ENCODE results near the gene CGB8. TPM values are rescaled to one million over a fixed set of nuclear protein-coding genes. Genes with fewer than 3 reads are reported as not detected.

Gene CGB8
- total RNA-seq, 1 experiment from 2014 or later: not detected

GRCh38 chr19:49069026-49069425 lies 20.1 kb upstream of the CGB8 start:
- DNase-seq (ENCODE audit: low spot score): no peak
- POLR2A ChIA-PET (ENCODE audit: low non-redundant PET): no interaction called here
- Histone ChIP-seq H3K9me3 (ENCODE audit: low read depth, low read length, poor library complexity, severe bottlenecking) (no peaks in the 10 kb centered on the region), H3K4me1 (ENCODE audit: insufficient read depth, low read length, poor library complexity, severe bottlenecking) (peaks cover 14% of the 10 kb centered on the region), H3K36me3 (ENCODE audit: insufficient read depth, low read length, poor library complexity, severe bottlenecking) (no peaks in the 10 kb centered on the region), H3K27ac (ENCODE audit: low read depth, low read length, poor library complexity, severe bottlenecking) (no peak overlapping the region), H3K27me3 (replicated peaks; ENCODE audit: insufficient read depth, low read depth, low read length, poor library complexity) (peaks cover 24% of the 10 kb centered on the region), H3K4me3 (ENCODE audit: low read depth, low read length, poor library complexity, severe bottlenecking) (no peak overlapping the region)
- BruUV-seq (replicated peaks): no TSS peak
- intact Hi-C loops (cut with micrococcal nuclease; ENCODE audit: unreplicated experiment): no loop called here
- TF ChIP-seq, protein P1, sequence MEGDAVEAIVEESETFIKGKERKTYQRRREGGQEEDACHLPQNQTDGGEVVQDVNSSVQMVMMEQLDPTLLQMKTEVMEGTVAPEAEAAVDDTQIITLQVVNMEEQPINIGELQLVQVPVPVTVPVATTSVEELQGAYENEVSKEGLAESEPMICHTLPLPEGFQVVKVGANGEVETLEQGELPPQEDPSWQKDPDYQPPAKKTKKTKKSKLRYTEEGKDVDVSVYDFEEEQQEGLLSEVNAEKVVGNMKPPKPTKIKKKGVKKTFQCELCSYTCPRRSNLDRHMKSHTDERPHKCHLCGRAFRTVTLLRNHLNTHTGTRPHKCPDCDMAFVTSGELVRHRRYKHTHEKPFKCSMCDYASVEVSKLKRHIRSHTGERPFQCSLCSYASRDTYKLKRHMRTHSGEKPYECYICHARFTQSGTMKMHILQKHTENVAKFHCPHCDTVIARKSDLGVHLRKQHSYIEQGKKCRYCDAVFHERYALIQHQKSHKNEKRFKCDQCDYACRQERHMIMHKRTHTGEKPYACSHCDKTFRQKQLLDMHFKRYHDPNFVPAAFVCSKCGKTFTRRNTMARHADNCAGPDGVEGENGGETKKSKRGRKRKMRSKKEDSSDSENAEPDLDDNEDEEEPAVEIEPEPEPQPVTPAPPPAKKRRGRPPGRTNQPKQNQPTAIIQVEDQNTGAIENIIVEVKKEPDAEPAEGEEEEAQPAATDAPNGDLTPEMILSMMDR (conservative IDR thresholded peaks at IDR 0.05; ENCODE audit: low read depth, low read length): no peak
- TF ChIP-seq EZH2 (IDR thresholded peaks at IDR 0.05; ENCODE audit: borderline replicate concordance, low read depth, low read length, poor library complexity, severe bottlenecking): no peak
- CTCF ChIA-PET: interaction anchor here (0.5 to 1.0 kb wide), 2 partner anchors 70 to 1084 kb away, joined by 4 to 5 read pairs; no protein-coding TSS in a partner anchor

DNA sequence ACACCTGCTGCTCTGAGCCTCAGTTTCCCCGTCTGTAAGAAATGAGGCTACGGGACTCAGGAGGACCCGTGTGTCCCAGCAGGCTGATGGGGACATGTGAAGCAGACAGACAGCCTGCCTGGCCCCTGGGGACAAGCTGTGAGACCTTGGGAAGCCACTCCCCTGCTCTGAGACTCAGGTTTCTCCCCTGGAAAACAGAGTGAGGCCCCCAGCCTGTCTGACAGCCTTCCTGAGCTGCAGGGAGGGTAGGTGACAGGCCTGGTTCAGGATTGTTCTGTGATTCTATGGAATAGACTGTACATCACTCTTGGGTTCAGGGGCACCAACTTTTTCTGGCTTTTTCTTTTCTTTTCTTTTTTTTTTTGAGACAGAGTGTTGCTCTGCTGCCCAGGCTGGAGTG lies 18.6 kb upstream of the CGB8 start:
- H3K4me1 ChIP-seq (ENCODE audit: insufficient read depth, low read length, poor library complexity, severe bottlenecking): peaks cover 14% of the 10 kb centered on the region
- H3K27me3 ChIP-seq (replicated peaks; ENCODE audit: insufficient read depth, low read depth, low read length, poor library complexity): peaks cover 10% of the 10 kb centered on the region
- no TSS peak for BruUV-seq (replicated peaks)
- POLR2A ChIA-PET (ENCODE audit: low non-redundant PET): no interaction called here
- no peak for DNase-seq (ENCODE audit: low spot score)
- intact Hi-C loops (cut with micrococcal nuclease; ENCODE audit: unreplicated experiment): no loop called here
- no peak overlapping the region for H3K4me3 ChIP-seq (ENCODE audit: low read depth, low read length, poor library complexity, severe bottlenecking)
- CTCF ChIA-PET: interaction anchor here (0.6 to 0.9 kb wide), 3 partner anchors 20 to 71 kb away, joined by 3 to 5 read pairs (median 3); no protein-coding TSS in a partner anchor
- TF ChIP-seq EZH2 (IDR thresholded peaks at IDR 0.05; ENCODE audit: borderline replicate concordance, low read depth, low read length, poor library complexity, severe bottlenecking): no peak
- TF ChIP-seq, protein P1 (conservative IDR thresholded peaks at IDR 0.05; ENCODE audit: low read depth, low read length): no peak
- no peak overlapping the region for H3K27ac ChIP-seq (ENCODE audit: low read depth, low read length, poor library complexity, severe bottlenecking)
- no peaks in the 10 kb centered on the region for H3K9me3 ChIP-seq (ENCODE audit: low read depth, low read length, poor library complexity, severe bottlenecking)
- no peaks in the 10 kb centered on the region for H3K36me3 ChIP-seq (ENCODE audit: insufficient read depth, low read length, poor library complexity, severe bottlenecking)

DNA sequence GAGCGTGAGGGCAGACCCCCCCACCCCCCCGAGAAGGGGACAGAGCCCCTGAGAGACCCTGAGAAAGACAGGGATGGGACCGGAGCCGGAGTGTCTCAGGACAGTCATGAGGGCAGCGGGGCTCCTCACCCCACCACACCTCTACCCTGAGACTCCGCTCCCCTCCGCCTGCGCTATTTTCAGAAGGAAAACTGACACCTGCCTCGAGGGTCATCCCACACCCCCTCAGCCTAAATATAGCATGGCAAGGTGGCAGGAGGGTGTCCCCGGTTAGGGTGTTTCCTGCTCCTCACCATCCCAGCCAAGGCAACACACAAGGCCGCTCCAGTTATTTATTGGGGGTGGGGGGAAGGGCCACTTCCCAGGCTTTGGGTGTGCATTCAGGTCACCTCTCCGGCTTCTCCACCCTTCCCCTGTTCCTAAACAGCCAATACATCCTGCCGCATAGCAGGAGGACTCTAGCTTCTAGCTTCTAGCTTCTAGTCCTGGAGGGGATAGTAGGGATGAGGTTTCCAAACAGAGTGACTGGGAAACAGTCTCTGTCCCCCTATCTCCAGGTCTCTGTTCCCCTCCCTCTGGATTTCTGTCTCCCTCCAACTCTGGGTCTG lies 17.1 kb upstream of the CGB8 start:
- Histone ChIP-seq H3K4me3 (ENCODE audit: low read depth, low read length, poor library complexity, severe bottlenecking) (no peak overlapping the region), H3K9me3 (ENCODE audit: low read depth, low read length, poor library complexity, severe bottlenecking) (no peaks in the 10 kb centered on the region), H3K27ac (ENCODE audit: low read depth, low read length, poor library complexity, severe bottlenecking) (no peak overlapping the region), H3K27me3 (replicated peaks; ENCODE audit: insufficient read depth, low read depth, low read length, poor library complexity) (no peaks in the 10 kb centered on the region), H3K4me1 (ENCODE audit: insufficient read depth, low read length, poor library complexity, severe bottlenecking) (peaks cover 9% of the 10 kb centered on the region), H3K36me3 (ENCODE audit: insufficient read depth, low read length, poor library complexity, severe bottlenecking) (no peaks in the 10 kb centered on the region)
- BruUV-seq (replicated peaks): no TSS peak
- CTCF ChIA-PET: interaction anchor here (1.5 kb wide), 1 partner anchor 66 kb away, joined by 4 read pairs; no protein-coding TSS in a partner anchor
- POLR2A ChIA-PET (ENCODE audit: low non-redundant PET): no interaction called here
- TF ChIP-seq EZH2 (IDR thresholded peaks at IDR 0.05; ENCODE audit: borderline replicate concordance, low read depth, low read length, poor library complexity, severe bottlenecking): no peak
- TF ChIP-seq, protein P1 (conservative IDR thresholded peaks at IDR 0.05; ENCODE audit: low read depth, low read length): no peak
- intact Hi-C loops (cut with micrococcal nuclease; ENCODE audit: unreplicated experiment): no loop called here
- no peak for DNase-seq (ENCODE audit: low spot score)
